MM.1S (cell line): ENCODE data around the gene SPNS2.

Experiments used
- DNase-seq: peaks from one replicate; pipeline ENCODE4 v3.0.0-alpha.2; 2015
- H2AFZ ChIP-seq: fragments of 300-600 bp; sonication (generic); 2 replicates; pipeline ENCODE4 v1.6.0; 2016; ENCODE audit warnings: antibody characterized with exemption, low read length
- H3F3A ChIP-seq: fragments of 300-600 bp; sonication (generic); 2 replicates; pipeline ENCODE4 v1.6.1; 2016; ENCODE audit warnings: mild to moderate bottlenecking, antibody characterized with exemption, low read length, moderate library complexity, mixed read lengths; ENCODE audit not compliant: insufficient read depth
- H3K27ac ChIP-seq: fragments of 300-600 bp; sonication (generic); 2 replicates; pipeline ENCODE4 v1.5.1; 2016; ENCODE audit warnings: mild to moderate bottlenecking, low read length
- H3K27me3 ChIP-seq: fragments of 300-600 bp; sonication (generic); replicated peaks from 2 replicates; pipeline ENCODE4 v1.6.0; 2016; ENCODE audit warnings: low read length; ENCODE audit not compliant: insufficient read depth
- H3K36me3 ChIP-seq: fragments of 300-600 bp; sonication (generic); replicated peaks from 2 replicates; pipeline ENCODE4 v1.6.1; 2016; ENCODE audit warnings: mild to moderate bottlenecking, low read length, mixed read lengths; ENCODE audit not compliant: insufficient read depth
- H3K4me1 ChIP-seq: fragments of 300-600 bp; sonication (generic); 2 replicates; pipeline ENCODE4 v1.6.1; 2016; ENCODE audit warnings: low read length, mixed read lengths
- H3K4me2 ChIP-seq: fragments of 300-600 bp; sonication (generic); 2 replicates; pipeline ENCODE4 v1.6.0; 2016; ENCODE audit warnings: low read depth, low read length
- H3K4me3 ChIP-seq: fragments of 300-600 bp; sonication (generic); 2 replicates; pipeline ENCODE4 v1.5.1; 2016; ENCODE audit warnings: low read length, mixed read lengths
- H3K79me2 ChIP-seq: fragments of 300-600 bp; sonication (generic); 2 replicates; pipeline ENCODE4 v1.6.1; 2016; ENCODE audit warnings: mixed run types, low read length, mixed read lengths
- H3K9ac ChIP-seq: fragments of 300-600 bp; sonication (generic); 2 replicates; pipeline ENCODE4 v1.6.1; 2016; ENCODE audit warnings: low read length, mixed read lengths
- H3K9me2 ChIP-seq: fragments of 300-600 bp; sonication (generic); replicated peaks from 2 replicates; pipeline ENCODE4 v1.6.1; 2016; ENCODE audit warnings: mild to moderate bottlenecking, low read length, mixed read lengths; ENCODE audit not compliant: insufficient read depth
- H3K9me3 ChIP-seq: fragments of 300-600 bp; sonication (generic); replicated peaks from 2 replicates; pipeline ENCODE4 v1.6.1; 2016; ENCODE audit warnings: mild to moderate bottlenecking, low read length, mixed read lengths; ENCODE audit not compliant: insufficient read depth
- H4K20me1 ChIP-seq: fragments of 300-600 bp; sonication (generic); 2 replicates; pipeline ENCODE4 v1.6.1; 2016; ENCODE audit warnings: mild to moderate bottlenecking, low read length, moderate library complexity, mixed read lengths; ENCODE audit not compliant: insufficient read depth
- CTCF ChIP-seq: fragments of 300-600 bp; sonication (generic); IDR thresholded peaks from 2 replicates; pipeline ENCODE4 v1.5.1; 2016; ENCODE audit warnings: antibody characterized with exemption, low read length, mixed read lengths
- EZH2 ChIP-seq: fragments of 300-600 bp; sonication (generic); optimal IDR thresholded peaks from 2 replicates; pipeline ENCODE3; 2017; ENCODE audit warnings: low read depth, mild to moderate bottlenecking, antibody characterized with exemption, low read length, mixed read lengths
- EZH2phosphoT487 ChIP-seq: fragments of 300-600 bp; sonication (generic); IDR thresholded peaks from 2 replicates; pipeline ENCODE4 v1.6.1; 2018; ENCODE audit warnings: antibody characterized with exemption, low read length

The SPNS2 gene

GRCh38 chr17:4556996-4557395 is 58.3 kb downstream of the SPNS2 start:
- Histone ChIP-seq H3K9me2 (no peaks in the 10 kb centered on the region), H3K4me2 (no peak overlapping the region), H3K9me3 (no peaks in the 10 kb centered on the region), H3K27ac (no peak overlapping the region), H3F3A (peaks cover 8% of the 10 kb centered on the region), H2AFZ (0 out of 2 replicates have a peak overlapping the region, but pooled peaks have one; percentile 44), H3K4me3 (no peak overlapping the region), H3K27me3 (no peaks in the 10 kb centered on the region), H4K20me1 (no peaks in the 10 kb centered on the region), H3K9ac (no peak overlapping the region), H3K4me1 (peaks cover 26% of the 10 kb centered on the region), H3K36me3 (peaks cover 6% of the 10 kb centered on the region; the same call in 1 of the 2 replicates), H3K79me2 (peaks cover 36% of the 10 kb centered on the region)
- no peak for DNase-seq
- TF ChIP-seq EZH2phosphoT487 (no peak), EZH2 (no peak), CTCF (no peak)

- TF ChIP-seq EZH2 (no peak), EZH2phosphoT487 (no peak), CTCF (no peak)
- Histone ChIP-seq H3K36me3 (0 out of 2 replicates have a peak, but pooled peaks cover 6% of the 10 kb centered on the region), H3K4me3 (no peak overlapping the region), H3K79me2 (peaks cover 28% of the 10 kb centered on the region), H3K9me3 (no peaks in the 10 kb centered on the region), H3K27ac (no peak overlapping the region), H2AFZ (no peak overlapping the region), H3K9me2 (no peaks in the 10 kb centered on the region), H3K4me1 (peaks cover 31% of the 10 kb centered on the region), H3K27me3 (no peaks in the 10 kb centered on the region), H4K20me1 (no peaks in the 10 kb centered on the region), H3K9ac (no peak overlapping the region), H3K4me2 (no peak overlapping the region), H3F3A (peaks cover 16% of the 10 kb centered on the region)
- DNase-seq = no peak
These were observed 59.1 kb downstream of the SPNS2 start for GRCh38 chr17:4557626-4558346.

GRCh38 chr17:4558347-4558971 is 59.8 kb downstream of the SPNS2 start:
- no peaks in the 10 kb centered on the region for H4K20me1 ChIP-seq
- H3K4me3 ChIP-seq = no peak overlapping the region
- H3K9me2 ChIP-seq = no peaks in the 10 kb centered on the region
- H3K27me3 ChIP-seq = no peaks in the 10 kb centered on the region
- no peak overlapping the region for H2AFZ ChIP-seq
- H3K27ac ChIP-seq = no peak overlapping the region
- no peak for TF ChIP-seq EZH2
- TF ChIP-seq CTCF = no peak
- TF ChIP-seq EZH2phosphoT487 = no peak
- H3K4me2 ChIP-seq = no peak overlapping the region
- H3K9me3 ChIP-seq = no peaks in the 10 kb centered on the region
- DNase-seq = no peak
- H3K4me1 ChIP-seq = peaks cover 36% of the 10 kb centered on the region
- H3K9ac ChIP-seq = no peak overlapping the region
- H3F3A ChIP-seq = peaks cover 16% of the 10 kb centered on the region
- peaks cover 22% of the 10 kb centered on the region for H3K79me2 ChIP-seq
- H3K36me3 ChIP-seq = 0 out of 2 replicates have a peak, but pooled peaks cover 3% of the 10 kb centered on the region
